ENCODE data around the gene HOXB6.

The HOXB6 gene

DNA sequence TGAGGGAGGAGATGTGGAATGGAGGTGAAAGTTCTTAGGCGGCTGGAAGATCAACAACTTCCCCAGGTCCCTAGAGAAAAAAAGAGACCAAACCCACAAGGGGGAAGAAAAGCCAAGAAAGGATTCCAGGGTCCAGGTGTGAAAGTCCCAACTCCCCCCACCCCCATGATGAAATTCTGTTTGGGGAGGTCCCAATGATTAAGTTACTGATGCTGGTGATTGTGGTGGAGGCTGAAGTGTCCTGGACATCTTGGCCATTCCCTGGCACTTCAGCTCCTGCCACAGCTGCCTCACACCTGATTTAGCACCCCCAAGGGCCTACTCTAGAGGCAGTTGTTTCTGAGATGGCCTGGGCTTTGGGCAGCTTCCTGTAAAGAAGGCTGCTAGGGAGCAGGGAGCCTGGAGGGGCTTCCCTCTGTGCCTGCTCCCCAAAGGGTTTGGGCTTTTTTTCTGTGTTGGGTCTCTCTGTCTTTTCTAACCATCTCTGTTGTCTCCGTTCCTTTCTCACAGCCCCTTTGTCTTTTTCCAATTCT is 39.7 kb downstream of the HOXB6 start:
- DNase-seq = no peak

- DNase-seq = no peak
Observed at GRCh38 chr17:48564188-48565021, 40.4 kb downstream of the HOXB6 start.

GRCh38 chr17:48563867-48564187 is 41.0 kb downstream of the HOXB6 start:
- DNase-seq = no peak

DNA sequence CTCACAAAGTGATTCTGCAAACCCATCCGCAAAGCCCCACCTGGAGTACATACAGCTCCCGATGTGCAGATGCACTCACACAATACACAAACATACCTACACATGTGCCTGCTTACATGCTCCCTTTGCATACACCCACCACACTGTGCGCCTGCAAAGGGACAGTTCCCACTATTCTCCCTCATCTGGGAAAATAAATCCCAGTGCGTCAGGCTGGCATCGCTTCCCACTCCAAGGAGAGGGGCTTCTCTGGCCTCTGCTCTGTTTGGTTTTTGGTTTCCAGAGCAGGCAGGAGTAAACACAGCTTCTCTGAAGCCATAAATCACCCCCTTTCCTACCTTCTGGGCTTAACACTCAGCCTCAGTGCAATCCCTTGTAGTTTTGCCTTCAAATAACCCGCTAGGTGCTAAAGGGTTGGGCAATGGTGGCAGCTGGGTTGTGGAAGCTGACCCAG is 41.4 kb downstream of the HOXB6 start:
- no peak for DNase-seq

DNA sequence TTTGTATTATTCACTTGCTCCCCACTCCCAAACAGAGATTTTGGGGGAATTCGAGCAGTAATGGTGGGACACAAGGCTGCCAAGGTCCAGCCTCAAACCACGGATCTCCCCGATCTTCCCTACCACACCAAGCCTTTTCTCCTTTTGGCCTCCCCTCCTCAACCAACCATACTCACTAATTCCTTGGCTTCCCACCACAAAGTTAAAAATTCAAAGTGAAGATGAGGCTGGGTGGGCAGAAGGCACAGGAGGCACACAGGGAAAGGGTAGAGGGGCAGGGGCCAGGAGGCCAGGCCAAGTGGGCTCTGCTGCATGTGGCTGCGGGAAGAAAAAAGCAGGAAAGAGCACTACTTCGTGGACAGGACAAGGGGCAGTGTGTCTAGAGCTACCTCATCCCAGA is 41.9 kb downstream of the HOXB6 start:
- no peak for DNase-seq

DNA sequence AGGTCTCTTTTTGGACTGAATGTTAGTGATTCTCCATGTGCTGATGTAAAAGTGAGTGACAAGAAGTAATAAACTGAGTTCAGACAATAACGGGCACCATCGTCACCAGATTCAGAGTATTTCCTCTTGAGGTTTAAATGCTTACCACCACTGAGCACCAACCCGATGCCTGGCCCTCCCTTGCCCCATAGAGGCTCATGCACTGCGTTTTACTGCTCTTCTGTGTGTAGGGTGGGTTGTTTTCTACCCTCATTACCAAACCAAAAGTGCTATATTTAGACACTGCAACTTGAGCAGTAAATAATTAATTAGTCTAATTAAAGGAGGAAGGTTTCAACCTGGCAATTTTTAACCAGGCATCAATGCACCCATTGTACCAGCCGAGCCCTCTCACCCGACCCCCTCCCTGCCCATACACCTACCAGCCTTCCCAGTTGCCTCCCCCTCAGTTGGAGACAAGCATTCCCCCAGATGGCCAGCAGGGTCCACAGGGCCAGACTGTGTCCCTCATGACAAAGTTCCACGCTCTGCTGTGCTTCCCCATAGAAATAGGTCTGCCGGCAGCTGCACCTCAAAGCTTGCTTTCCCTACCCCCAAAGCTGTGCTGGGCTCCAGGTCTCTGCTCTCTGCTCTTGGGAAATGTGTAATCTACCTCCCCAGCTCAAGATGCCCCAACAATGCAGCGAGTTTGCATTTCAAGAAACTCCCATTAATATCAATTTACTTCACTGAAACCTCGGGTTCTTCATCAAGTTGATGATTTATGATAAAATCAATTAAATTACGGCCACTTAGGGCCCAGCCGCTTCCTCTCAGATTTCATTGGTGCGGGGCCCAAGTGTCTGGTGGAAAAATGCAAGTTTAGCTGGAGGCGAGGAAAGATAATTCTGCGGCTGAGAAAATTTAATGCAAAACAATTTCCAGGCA is 42.6 kb downstream of the HOXB6 start:
- no peak for DNase-seq

- no peak for DNase-seq
Observed at GRCh38 chr17:48559840-48560817, 44.7 kb downstream of the HOXB6 start.

- DNase-seq = no peak
Observed at GRCh38 chr17:48559122-48559839, 45.5 kb downstream of the HOXB6 start.

GRCh38 chr17:48558831-48559121 is 46.0 kb downstream of the HOXB6 start:
- no peak for DNase-seq

- no peak for DNase-seq
Observed at GRCh38 chr17:48558057-48558830, 46.5 kb downstream of the HOXB6 start.

- DNase-seq = no peak
Observed at GRCh38 chr17:48556576-48557401, 48.0 kb downstream of the HOXB6 start.

GRCh38 chr17:48556229-48556575 is 48.6 kb downstream of the HOXB6 start:
- DNase-seq = no peak

DNA sequence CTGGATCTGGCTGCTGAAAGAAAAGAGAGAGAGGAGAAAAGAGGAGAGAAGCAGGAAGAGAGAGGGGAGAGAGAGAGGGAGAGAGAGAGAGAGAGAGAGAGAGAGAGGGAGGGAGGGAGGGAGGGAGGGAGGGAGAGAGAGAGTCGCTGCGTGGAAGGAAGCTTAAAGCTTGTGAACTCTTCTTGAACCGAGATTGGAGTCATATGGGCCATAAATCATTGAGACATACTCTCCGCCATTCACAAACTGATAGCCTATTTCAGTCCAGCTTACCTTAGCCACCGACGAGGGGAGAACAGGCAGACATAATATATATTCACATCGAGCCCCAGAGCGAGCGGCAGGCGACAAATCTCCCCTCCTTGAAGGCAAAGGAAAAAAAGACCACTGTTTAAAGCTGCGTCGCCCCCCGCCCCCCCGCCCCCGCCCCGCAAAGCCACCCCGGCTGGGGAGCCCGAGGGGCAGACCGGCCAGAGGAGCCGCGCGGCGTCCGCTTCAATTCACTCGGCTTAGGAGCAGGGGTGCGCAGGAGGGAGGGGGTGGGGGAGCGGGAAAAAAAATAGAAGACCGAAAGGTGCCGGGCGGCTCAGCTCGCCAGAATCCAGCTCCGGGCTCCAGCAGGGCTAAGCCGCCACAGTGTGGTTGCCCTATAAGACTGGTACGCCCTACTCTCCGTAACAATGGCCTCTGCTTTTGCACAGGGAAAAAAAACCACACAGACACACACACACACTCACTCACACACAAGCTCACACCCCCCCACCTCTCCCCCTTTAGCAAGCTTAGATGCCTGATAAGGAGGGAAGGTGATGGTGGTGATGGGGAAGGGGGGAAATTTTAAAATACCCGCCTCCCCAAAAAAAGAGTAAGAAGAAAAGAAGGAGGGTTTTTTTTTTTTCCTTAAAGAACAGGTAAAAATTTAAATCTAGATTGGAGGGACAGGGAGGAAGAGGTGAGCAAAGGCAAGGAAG is 49.2 kb downstream of the HOXB6 start:
- no peak for DNase-seq

GRCh38 chr17:48554412-48555257 is 50.2 kb downstream of the HOXB6 start:
- DNase-seq = no peak

DNA sequence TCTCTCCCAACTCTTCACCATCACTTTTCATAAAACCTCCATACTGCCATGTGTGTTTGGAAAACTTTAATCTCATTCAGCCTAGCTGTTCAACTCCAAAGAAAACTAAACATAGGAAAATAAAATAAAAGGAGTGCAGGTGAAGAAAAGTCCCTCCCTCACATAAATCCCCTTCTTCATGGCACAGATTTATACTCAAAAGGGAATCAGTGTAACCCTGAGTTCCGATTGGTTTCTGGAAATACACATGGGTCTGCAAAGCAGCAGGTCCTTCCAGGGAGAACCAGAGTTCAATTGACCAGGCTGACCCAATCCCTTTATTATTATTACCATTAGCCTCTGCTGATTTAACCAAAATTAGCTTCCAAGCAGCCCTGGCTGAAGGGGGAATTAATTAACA is 51.0 kb downstream of the HOXB6 start:
- no peak for DNase-seq

DNA sequence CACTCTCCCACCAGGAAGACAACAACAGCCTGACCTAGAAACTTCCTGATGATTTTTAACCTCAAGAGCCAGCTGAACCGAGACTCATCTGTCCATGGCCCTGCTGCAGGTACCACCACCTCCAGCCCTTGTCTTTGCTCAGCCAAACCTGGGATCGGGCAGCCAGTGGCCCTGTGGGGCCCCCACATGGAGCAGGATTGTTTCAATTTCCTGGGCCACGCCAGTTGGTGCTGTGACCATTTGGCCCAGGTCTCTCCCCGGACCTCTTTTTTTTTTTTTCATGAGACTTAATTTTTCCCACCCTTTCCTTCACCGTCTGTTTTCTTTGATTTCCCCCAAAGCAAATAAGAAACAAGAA is 51.6 kb downstream of the HOXB6 start:
- DNase-seq = no peak

- no peak for DNase-seq
Observed at GRCh38 chr17:48552466-48553189, 52.2 kb downstream of the HOXB6 start.
